ENCODE data around the gene UNG.
A peak's percentile ranks its signal among the peaks of the same experiment; 100 is the strongest.
"Not testable (repeated sequence)": the region's sequence is repeated elsewhere in the genome, so short reads cannot be mapped to it uniquely, and the experiment has no call there.

Gene UNG

DNA sequence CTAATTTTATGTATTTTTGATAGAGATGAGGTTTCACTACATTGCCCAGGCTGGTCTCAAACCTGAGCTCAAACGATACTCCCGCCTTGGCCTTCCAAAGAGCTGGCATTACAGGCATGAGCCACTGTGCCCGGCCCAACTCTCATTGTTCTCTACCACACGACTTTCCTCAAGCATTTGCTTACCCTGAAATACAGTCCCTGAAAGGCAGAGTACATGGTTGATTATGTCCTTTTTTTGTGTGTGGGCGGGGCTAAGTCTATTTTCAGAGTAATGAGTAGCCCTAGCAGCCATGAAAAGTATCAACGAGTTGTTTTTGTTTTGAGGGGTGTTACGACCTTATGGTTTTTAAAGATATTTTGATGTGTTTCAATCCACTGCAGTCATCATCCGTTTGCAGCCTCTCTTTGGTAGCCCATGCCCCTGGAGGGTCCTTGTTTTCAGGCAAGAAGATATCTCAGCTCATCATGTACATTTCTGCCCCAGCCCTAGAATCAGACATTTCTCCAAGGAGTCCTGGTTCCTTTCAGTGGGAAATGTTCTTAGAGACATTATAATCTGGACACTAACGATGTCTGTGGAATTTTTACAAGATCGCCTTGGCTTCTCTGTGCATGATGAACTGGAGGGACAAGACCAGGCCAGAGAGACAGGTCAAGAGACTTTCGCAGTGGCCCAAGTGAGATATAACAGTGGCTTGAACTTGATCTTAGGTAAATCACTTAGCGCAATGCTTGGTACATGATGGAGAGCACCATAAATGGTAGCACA lies 27.7 kb downstream of the UNG start:
- no peak for DNase-seq

- DNase-seq, result peak; percentile 29
These were observed 28.4 kb downstream of the UNG start for GRCh38 chr12:109125791-109126190.

DNA sequence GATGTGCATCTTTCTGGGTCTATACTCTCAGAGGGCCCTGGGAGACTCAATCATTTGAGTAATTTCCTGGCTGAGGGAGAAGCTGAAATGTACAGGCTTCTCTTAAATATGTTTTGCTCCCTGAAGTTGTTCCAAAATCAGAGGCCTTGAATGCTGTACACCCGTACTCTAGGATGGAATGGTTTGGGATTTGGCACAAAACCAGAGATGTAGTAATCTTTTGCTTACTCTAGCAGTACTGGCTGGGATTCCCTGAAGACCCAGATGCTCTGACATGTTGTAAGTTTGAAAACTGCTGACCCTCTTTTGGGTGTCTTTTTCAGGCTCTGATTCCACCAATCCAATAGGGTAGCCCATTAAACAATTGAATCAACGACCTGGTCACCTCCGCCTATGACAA lies 29.4 kb downstream of the UNG start:
- no peak for DNase-seq

DNA sequence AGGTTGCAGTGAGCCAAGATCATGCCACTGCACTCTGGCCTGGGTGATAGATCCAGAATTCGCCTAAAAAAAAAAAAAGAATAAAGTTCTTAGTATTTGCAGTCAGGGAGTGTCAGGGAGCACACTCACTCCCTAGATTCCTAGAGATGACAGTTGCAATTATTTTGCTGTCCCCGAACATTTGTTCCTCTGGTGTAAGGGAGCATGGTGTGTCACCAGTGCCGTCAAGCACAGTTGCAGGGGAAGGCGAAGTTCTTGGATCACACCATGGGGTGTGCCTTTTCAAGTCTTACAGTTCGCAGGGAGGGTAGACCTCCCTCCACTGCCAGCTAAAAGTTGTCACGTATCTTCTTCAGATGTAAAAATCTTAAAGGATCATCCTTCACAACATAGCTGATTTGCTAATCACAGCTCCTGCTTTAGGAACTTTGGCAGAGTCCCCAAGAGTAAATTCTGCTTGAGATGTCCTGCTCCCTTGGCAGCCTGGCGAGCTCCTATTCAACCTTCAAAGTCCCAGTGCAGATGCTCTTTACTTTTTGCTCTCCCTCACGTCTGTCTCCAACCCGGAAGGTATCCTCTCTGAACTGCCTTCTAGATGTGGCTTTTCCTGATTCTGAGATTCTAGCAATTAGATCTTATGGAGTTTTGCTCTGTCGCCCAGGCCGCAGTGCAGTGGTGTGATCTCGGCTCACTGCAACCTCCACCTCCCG lies 30.3 kb downstream of the UNG start:
- DNase-seq, result no peak

- no peak for DNase-seq
These were observed 33.1 kb downstream of the UNG start for GRCh38 chr12:109130297-109131153.

- peak; percentile 64 for DNase-seq
These were observed 34.0 kb downstream of the UNG start for GRCh38 chr12:109131154-109132050.

DNA sequence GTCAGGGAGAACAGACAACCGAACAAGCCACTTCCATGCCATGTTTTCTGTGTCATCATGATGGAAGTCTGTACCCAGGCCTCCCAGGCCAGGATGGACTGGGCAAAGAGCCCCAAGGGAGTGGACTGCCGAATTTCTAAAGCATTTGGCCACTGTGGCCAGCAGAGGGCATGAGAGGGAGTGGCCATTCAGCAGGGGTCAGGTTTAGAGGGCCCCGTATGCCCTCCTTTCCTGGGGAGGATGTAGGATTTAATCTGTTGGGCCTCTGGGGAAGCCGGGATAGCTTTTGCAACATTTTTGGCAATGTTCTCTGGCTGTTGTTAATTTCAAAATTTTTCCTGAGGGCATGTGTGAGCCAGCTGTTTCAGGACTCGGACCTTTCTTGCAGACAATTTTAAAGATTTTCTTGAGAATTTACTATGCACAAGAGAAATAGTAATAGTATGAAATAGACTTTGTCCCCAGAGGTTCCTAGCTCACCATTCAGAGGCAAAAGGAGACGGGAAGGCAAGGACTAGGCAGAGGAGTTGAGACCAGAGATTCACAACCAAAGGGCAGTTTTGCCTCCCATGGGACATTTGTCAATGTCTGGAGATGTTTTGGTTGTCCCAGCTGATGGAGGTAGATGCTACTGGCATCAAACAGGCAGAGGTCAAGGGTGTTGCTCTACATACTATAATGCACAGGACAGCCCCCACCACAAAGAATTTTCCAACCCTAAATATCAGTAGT lies 37.0 kb downstream of the UNG start:
- peak; percentile 56 for DNase-seq

DNA sequence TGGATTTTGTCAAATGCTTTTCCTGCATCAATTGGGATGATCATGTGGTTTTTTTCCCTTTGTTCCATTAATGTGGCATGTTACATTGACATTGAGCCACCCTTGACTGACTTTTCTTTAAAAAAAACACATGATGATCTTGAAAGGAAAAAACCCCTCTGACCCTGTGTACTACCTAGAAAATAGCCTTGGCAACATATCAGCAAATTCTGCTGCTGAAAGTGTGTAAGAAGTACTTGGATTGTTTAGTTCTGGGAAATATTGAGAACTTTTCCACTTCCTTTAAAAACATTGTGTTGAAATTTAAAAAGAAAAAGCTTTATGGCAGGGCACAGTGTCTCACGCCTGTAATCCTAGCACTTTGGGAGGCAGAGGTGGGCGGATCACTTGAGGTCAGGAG lies 39.7 kb downstream of the UNG start:
- DNase-seq, result no peak

- DNase-seq, result no peak
These were observed 42.0 kb downstream of the UNG start for GRCh38 chr12:109139360-109139759.

GRCh38 chr12:109139791-109140190 lies 42.4 kb downstream of the UNG start:
- DNase-seq, result no peak

GRCh38 chr12:109140560-109140959 lies 43.2 kb downstream of the UNG start:
- DNase-seq, result no peak

GRCh38 chr12:109144224-109144623 lies 46.8 kb downstream of the UNG start:
- DNase-seq, result no peak

DNA sequence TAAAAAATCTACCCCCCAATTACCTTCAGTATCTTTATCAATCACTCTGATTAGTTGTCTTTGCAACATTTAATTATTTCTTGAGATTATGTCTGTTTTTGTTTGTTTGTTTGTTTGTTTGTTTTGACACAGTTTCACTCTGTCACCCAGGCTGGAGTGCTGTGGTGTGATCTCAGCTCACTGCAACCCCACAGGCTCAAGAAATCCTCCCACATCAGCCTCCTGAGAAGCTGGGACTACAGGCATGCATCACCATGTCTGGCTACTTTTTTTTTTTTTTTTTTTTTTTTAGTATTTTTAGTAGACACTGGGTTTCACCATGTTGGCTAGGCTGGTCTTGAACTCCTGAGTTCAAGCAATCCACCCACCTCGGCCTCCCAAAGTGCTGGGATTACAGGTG lies 49.7 kb downstream of the UNG start:
- not testable (repeated sequence) for DNase-seq

DNA sequence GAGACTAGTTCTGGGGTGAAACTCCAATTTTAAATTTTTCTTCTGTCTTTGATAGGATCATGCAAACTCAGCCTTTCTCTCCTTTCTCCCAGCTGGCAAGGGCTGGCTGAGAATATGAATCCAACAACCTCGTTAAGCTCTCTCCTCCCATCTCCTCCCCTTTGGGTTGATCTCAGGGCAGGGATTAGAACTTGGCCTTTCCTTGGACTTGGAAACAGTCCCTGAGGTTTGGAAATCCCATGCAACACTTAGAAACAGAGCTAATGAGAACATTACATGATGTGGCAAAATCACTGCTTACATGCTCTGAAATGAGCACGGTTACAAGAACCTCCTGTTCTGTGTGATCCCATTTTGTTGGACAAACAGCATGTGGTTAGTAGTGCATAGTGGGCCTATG lies 50.6 kb downstream of the UNG start:
- no peak for DNase-seq

- DNase-seq, result no peak
These were observed 52.8 kb downstream of the UNG start for GRCh38 chr12:109150124-109150640.

DNA sequence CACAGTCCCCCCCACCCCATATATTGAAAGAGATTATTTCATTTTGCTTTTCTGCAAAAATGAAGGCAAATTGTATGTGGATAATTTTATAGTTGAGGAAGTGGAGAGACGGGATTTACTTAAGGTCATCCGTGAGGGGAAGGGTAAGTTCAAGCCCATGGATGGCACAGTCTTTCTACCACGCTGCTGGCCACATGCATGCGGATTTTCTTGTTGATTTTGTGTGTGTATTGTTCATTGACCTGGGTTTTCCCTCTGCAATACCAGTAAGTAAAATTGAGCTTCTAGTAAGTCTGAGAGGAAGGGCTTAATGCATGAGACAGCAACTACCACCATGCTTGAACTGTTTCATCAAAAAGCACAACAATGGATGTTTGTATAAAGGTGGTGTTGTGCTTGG lies 54.1 kb downstream of the UNG start:
- DNase-seq, result no peak

GRCh38 chr12:109153821-109154441 lies 56.5 kb downstream of the UNG start:
- DNase-seq, result peak; percentile 68

- DNase-seq, result peak; percentile 93
These were observed 57.3 kb downstream of the UNG start for GRCh38 chr12:109154451-109155438.

- no peak for DNase-seq
These were observed 58.6 kb downstream of the UNG start for GRCh38 chr12:109156036-109156435.

DNA sequence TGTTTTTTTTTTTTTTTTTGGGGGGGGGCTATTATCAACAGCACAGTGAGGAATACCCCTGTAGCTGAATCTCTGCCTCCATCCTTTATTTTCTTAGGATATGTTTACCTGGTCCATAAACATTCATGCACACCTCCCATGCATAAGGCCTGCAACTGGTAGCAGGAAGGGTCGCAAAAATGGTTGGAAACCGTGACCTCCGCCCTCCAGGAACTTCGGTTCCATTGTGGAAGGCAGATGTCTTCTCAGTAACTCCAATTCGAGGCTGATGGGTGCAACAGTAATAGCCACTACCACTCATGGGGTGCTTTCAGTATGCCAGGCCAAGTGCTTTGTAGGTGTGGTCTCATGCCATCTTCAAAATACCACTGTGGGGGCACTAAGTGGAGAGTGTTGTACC lies 59.2 kb downstream of the UNG start:
- DNase-seq, result no peak
